AG04450 (cell line): ENCODE results near the gene SLC24A4. TPM values are rescaled to one million over a fixed set of nuclear protein-coding genes. Genes with fewer than 3 reads are reported as not detected.

Experiments used
- CTCF ChIA-PET: fragments of 300-600, 350-600 bp; formaldehyde crosslinking; extraction: SDS; loops from one replicate; lab custom pipeline; 2022; ENCODE audit warnings: antibody characterized with exemption, inconsistent platforms; lab: Charles Lee
- POLR2A ChIA-PET: fragments of 350-600 bp; formaldehyde crosslinking; extraction: SDS; loops from one replicate; lab custom pipeline; 2021; ENCODE audit warnings: antibody characterized with exemption, inconsistent platforms; lab: Yijun Ruan, JAX
- DNase-seq: peaks from one replicate; pipeline ENCODE4 v3.0.0-alpha.2; 2011; ENCODE audit warnings: low read depth, low spot score
- H3K27ac ChIP-seq: one replicate; pipeline ENCODE4 v1.5.1; 2012; ENCODE audit warnings: low read depth, low read length, control low read depth
- H3K27me3 ChIP-seq: one replicate; pipeline ENCODE4 v1.6.0; 2012; ENCODE audit warnings: low read length; ENCODE audit not compliant: control insufficient read depth, insufficient read depth
- H3K4me3 ChIP-seq: 2 replicates; pipeline ENCODE4 v1.5.1; 2011; ENCODE audit warnings: mild to moderate bottlenecking, low read depth, low read length, control low read depth
- H3K9me3 ChIP-seq: 2 replicates; pipeline ENCODE4 v1.5.1; 2012; ENCODE audit warnings: low read length; ENCODE audit not compliant: control insufficient read depth, insufficient read depth
- polyA plus RNA-seq: library from polyadenylated mRNA; depleted of rRNA; stranded (reverse); fragments of >200 nt; gene quantifications from 2 replicates; pipeline ENCODE4 v1.2.3, GENCODE V29; 2011
- TF ChIP-seq, protein P1 (sequence below): IDR thresholded peaks from 2 replicates; pipeline ENCODE4 v1.5.1; 2011; ENCODE audit warnings: low read depth, low read length, control low read depth, inconsistent platforms

The SLC24A4 gene
- polyA plus RNA-seq, 1 experiment: not detected

DNA sequence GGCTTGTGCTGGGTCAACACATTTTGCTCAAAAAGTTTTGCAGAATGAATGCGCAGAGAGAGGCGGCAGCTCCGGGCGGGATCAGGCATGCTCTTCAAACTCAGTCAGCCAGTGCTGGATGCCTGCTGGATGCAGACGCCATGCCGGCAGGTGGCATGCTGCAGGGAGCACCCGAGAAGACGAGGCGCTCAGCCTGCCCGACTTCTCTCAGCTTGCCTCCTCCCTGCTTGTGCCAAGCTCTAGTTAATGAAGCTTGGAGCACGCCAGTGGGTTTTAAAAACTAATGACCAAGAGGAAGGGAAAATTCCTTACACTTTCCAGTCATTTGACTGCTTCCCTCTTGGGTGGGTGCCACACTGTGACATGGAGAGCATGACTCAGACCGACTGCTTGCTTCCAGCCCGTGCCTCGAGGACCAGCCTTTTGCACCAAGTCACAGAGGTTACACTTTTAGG, 39.8 kb downstream of the SLC24A4 start:
- ChIA-PET POLR2A (no interaction called here), CTCF (no interaction called here)
- Histone ChIP-seq H3K27me3 (peaks cover 18% of the 10 kb centered on the region), H3K4me3 (no peak overlapping the region), H3K9me3 (no peaks in the 10 kb centered on the region; the same call in 1 of the 2 replicates), H3K27ac (no peak overlapping the region)
- no peak for DNase-seq
- TF ChIP-seq, protein P1, sequence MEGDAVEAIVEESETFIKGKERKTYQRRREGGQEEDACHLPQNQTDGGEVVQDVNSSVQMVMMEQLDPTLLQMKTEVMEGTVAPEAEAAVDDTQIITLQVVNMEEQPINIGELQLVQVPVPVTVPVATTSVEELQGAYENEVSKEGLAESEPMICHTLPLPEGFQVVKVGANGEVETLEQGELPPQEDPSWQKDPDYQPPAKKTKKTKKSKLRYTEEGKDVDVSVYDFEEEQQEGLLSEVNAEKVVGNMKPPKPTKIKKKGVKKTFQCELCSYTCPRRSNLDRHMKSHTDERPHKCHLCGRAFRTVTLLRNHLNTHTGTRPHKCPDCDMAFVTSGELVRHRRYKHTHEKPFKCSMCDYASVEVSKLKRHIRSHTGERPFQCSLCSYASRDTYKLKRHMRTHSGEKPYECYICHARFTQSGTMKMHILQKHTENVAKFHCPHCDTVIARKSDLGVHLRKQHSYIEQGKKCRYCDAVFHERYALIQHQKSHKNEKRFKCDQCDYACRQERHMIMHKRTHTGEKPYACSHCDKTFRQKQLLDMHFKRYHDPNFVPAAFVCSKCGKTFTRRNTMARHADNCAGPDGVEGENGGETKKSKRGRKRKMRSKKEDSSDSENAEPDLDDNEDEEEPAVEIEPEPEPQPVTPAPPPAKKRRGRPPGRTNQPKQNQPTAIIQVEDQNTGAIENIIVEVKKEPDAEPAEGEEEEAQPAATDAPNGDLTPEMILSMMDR: no peak

DNA sequence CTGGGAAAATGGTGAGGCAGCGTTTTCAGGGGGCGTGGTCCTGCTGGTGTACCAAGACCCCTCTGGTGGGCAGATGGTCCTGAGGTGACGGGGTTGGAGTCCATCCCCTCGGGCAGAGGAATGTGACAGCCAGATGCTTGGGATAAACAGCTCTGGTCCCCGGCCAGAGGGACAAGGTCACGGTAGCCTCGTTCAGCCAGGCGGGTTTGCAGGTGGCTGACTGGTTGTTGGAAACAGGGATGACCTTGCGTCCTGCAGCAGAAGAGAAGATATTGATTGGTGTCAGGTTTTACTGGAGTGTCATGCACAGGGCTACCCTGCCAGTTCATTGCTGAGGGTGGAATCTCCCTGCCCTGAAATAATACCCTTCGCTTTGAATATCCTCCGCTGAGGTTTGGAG, 43.3 kb downstream of the SLC24A4 start:
- Histone ChIP-seq H3K4me3 (no peak overlapping the region), H3K9me3 (no peaks in the 10 kb centered on the region; the same call in 1 of the 2 replicates), H3K27me3 (peaks cover 32% of the 10 kb centered on the region), H3K27ac (no peak overlapping the region)
- CTCF ChIA-PET: no interaction called here
- TF ChIP-seq, protein P1: no peak
- no peak for DNase-seq
- POLR2A ChIA-PET: no interaction called here

DNA sequence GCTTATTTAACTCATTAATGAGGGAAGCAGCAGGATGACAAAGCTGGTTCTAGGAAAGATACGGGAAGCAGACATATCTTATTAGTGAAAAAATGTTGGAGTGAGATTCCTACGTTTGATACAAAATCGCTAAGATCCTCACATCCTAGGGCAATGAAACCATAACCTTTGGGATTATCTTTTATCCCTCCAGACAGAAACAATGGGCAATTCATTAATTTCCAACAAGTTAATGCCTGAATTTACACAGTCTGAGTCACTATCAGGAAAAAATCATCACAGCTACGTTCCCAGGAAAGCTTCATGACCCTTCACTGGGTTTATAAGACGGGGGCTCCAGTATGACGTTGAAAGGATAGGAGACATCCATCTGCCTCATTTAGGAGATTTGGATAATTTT, 45.0 kb downstream of the SLC24A4 start:
- ChIA-PET CTCF (no interaction called here), POLR2A (no interaction called here)
- DNase-seq: no peak
- H3K27ac ChIP-seq: no peak overlapping the region
- no peaks in the 10 kb centered on the region; the same call in 1 of the 2 replicates for H3K9me3 ChIP-seq
- H3K27me3 ChIP-seq: peaks cover 32% of the 10 kb centered on the region
- H3K4me3 ChIP-seq: no peak overlapping the region
- TF ChIP-seq, protein P1: no peak

DNA sequence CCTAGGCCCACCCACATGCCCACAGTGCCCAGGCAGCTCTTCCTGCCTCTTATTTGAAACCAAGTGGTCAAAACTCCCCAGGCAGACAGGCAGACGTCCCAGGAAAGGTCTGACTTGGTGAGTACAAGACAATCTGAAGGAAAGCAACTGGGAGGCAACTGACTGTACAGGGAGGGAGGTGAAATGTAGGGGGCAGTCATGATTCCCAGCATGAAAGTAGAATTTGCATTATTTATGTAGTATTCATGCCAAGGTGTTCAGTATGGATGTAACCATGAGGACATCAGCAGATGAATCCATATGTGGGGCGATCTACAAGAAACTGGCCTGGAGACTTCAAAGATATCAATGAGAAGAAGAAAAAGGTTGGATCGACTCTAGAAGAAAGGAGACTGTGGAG, 46.1 kb downstream of the SLC24A4 start:
- Histone ChIP-seq H3K4me3 (no peak overlapping the region), H3K27ac (no peak overlapping the region), H3K27me3 (peaks cover 32% of the 10 kb centered on the region), H3K9me3 (no peaks in the 10 kb centered on the region; the same call in 1 of the 2 replicates)
- no peak for DNase-seq
- POLR2A ChIA-PET: no interaction called here
- CTCF ChIA-PET: no interaction called here
- TF ChIP-seq, protein P1: no peak

DNA sequence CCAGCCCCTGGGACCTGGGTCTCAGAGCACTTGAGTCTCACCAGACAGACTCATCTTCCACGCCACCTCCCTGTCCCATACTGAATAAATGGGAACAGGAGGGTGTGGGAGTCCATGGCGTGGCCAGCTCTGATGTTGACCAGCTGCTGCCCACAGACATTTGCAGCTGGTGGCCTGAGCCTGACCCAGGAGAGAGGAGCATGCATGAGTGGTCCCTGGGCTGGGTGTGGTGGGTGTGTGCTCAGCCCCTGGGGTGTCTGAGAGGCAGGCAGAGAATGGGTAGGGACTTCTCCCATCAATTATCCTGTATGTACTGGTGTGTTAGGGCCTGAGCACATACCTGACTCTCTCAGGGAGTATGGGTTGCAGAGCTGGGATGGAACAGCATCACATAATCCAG, 49.3 kb downstream of the SLC24A4 start:
- ChIA-PET CTCF (no interaction called here), POLR2A (no interaction called here)
- Histone ChIP-seq H3K27me3 (peaks cover 26% of the 10 kb centered on the region), H3K9me3 (no peaks in the 10 kb centered on the region), H3K27ac (no peak overlapping the region), H3K4me3 (no peak overlapping the region)
- TF ChIP-seq, protein P1: no peak
- DNase-seq: no peak
